ENCODE measurements around the gene NCR3LG1.

The NCR3LG1 gene

GRCh38 chr11:17371614-17372013 lies 20.0 kb downstream of the NCR3LG1 start:
- no peak for DNase-seq

- DNase-seq: no peak
Measured at GRCh38 chr11:17375547-17375946, 23.9 kb downstream of the NCR3LG1 start.

DNA sequence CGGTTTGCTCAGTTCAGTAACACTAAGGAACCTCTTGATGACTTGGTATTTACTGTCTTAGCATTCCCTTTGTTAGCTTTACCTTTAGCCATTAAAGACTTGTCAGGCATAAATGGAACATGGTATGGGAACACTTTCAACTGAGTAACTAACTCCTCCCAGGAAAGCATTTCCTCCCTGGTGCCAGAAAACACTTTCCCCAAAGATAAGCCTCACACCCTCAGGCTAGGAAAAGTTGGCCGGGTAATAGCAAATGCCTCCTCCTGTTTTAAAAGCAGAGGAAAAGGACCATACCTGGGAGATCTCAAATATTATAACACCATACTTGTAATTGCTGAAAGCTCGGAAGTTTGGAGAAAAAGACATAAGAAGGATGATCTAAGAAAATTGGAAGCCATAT lies 24.9 kb downstream of the NCR3LG1 start:
- no peak for DNase-seq

DNA sequence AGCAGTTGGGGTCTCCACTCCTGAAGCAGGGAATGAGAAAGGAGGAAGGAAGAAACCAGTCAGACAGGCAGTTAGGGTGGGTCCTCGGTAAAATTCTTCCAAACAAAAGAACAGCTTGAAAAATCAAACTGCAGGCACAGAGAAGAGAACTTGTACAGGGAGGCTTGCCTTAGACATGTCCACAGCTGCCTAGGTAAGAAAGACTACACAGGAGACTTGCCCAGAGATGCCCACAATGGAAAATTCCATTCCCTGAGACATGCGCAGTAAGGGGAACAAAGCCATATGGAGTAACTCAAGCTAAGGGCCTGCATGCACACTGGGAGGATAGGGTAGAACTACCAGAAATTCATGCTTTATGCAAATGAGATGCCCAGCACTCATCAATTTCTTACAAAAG lies 27.1 kb downstream of the NCR3LG1 start:
- no peak for DNase-seq

- no peak for DNase-seq
Measured at GRCh38 chr11:17379383-17380180, 28.0 kb downstream of the NCR3LG1 start.

- DNase-seq: peak in 1 of 14 donors; percentile 66
Measured at GRCh38 chr11:17381156-17381555, 29.6 kb downstream of the NCR3LG1 start.

DNA sequence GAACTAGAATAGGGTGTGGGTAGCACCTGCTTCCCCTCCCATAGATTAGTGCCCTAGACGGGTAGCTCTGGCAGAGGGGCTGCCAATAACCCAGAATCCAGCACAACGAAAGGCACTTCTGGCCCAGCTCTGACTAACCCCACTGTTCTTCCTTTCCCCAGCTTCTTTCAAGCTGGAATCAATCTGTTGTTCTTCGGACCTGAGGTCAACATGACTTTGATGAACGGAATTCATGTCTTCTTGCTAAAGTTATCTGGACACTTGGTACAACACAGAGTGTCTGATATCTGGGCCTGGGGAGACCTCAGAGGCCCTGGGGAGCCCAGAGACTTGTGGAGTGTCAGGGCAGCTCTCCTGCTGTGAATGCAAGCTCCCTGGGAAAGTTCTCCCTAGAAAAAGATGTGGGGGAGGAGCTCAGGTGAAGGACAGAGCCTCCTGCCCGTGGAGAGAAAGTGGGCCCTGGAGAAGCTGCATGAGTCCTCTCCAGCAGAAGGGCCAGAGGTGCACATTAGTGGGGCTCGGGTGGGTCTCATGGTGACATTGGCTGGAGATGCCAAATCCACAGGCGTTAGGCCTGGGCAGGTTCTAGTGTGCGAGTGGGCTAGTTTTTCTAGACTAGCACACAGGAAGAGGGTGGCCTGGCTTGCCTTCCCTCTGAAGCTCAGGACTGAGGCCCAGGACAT lies 30.6 kb downstream of the NCR3LG1 start:
- no peak for DNase-seq

DNA sequence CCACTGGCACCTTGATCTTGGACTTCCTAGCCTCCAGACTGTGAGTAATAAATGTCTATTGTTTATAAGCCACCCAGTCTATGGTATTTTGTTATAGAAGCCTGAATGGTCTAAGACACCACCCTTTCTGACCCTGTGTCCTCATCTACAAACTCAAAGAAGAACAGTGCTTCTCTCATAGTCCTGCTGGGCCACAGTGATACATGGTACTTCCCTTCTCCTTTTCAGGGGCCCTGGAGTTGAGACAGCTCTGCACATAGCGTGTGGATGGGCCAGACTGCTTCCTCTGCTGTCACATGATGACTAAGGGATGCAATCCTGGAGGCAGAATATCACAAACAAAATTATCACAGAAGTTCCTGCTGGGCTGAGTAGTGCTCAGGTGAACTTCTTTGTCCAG lies 31.9 kb downstream of the NCR3LG1 start:
- no peak for DNase-seq

GRCh38 chr11:17384002-17384511 lies 32.5 kb downstream of the NCR3LG1 start:
- DNase-seq: peak in 12 of 14 donors; percentile 28 to 83 (median 58)

GRCh38 chr11:17385492-17385891 lies 33.9 kb downstream of the NCR3LG1 start:
- no peak for DNase-seq

GRCh38 chr11:17385926-17386325 lies 34.3 kb downstream of the NCR3LG1 start:
- no peak for DNase-seq

GRCh38 chr11:17386331-17387084 lies 34.9 kb downstream of the NCR3LG1 start:
- peak in 8 of 14 donors; percentile 1 to 97 (median 16) for DNase-seq

- DNase-seq: no peak
Measured at GRCh38 chr11:17387254-17387653, 35.7 kb downstream of the NCR3LG1 start.

- no peak for DNase-seq
Measured at GRCh38 chr11:17387811-17388210, 36.2 kb downstream of the NCR3LG1 start.

- peak in 1 of 14 donors; percentile 41 for DNase-seq
Measured at GRCh38 chr11:17388609-17389210, 37.1 kb downstream of the NCR3LG1 start, which contains the start of gene KCNJ11. Gene KCNJ11 (minus strand): TSS chr11:17388659. CDS start chr11:17388091, 568 bp downstream.

GRCh38 chr11:17389211-17389956 lies 37.8 kb downstream of the NCR3LG1 start:
- DNase-seq: peak in 12 of 14 donors; percentile 6 to 91 (median 41)

- DNase-seq: no peak
Measured at GRCh38 chr11:17389957-17390649, 38.5 kb downstream of the NCR3LG1 start.

GRCh38 chr11:17391493-17392355 lies 40.1 kb downstream of the NCR3LG1 start:
- no peak for DNase-seq

GRCh38 chr11:17392872-17393271 lies 41.3 kb downstream of the NCR3LG1 start:
- DNase-seq: no peak

DNA sequence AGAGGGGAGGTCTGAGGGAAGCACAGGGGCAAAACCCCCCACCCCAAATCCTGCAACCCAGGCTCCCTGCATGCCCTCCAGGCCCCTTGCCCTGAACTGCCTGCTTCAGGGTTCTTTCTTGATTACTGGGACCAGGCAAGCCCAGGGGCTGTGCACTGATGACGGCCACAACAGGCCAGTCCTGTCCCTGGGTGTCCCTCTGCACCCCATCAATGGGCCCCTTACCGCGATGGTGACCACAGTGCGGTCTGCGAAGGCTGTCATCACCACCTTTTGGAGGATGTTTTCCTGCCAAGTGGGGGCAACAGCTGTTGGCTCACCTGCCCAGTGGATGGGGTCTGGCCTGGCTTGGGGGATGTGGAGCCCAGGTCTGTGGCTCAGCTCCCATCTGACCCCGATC lies 41.9 kb downstream of the NCR3LG1 start:
- no peak for DNase-seq

Data from C1 segment of cervical spinal cord (tissue), 14 donors.